ENCODE measurements around the gene LHX6. TPM values are rescaled to one million over a fixed set of nuclear protein-coding genes. Genes with fewer than 3 reads are reported as not detected.

The LHX6 gene
- total and polyA plus RNA-seq, 2 donors from 2014 or later, result 0.82 to 4.9 TPM

GRCh38 chr9:122261469-122261881, 32.7 kb upstream of the LHX6 start:
- no peak for TF ChIP-seq CTCF (IDR thresholded peaks at IDR 0.05; ENCODE audit: borderline replicate concordance, extremely low read depth, insufficient read depth)
- no peaks in the 10 kb centered on the region for H3K27me3 ChIP-seq (ENCODE audit: control insufficient read depth, insufficient read depth, low read length)
- no peak overlapping the region for H3K4me3 ChIP-seq (ENCODE audit: low read length in 3 of 3)
- intact Hi-C loops (cut with DNase I), result no loop called here
- DNase-seq, result peak in 4 of 5 donors; percentile 5 to 86 (median 36)
- H3K36me3 ChIP-seq (ENCODE audit: control insufficient read depth in 2 of 3, insufficient read depth in 3 of 3, low read length in 3 of 3), result peaks cover 2 to 16% (median 13%) of the 10 kb centered on the region in 3 donors
- FAIRE-seq, result no peak
- no peak overlapping the region for H3K27ac ChIP-seq (ENCODE audit: low read depth in 2 of 2, low read length in 2 of 2)
- no peak overlapping the region for H3K9ac ChIP-seq (ENCODE audit: low read length in 3 of 3)
- H3K4me1 ChIP-seq (ENCODE audit: control insufficient read depth in 2 of 3, insufficient read depth in 2 of 3, low read depth in 1 of 3, low read length in 3 of 3), result peaks cover 5 to 25% (median 13%) of the 10 kb centered on the region in 3 donors
- no peaks in the 10 kb centered on the region for H3K9me3 ChIP-seq (ENCODE audit: control insufficient read depth in 2 of 3, insufficient read depth in 1 of 3, low read length in 3 of 3)

GRCh38 chr9:122258886-122259415, 30.2 kb upstream of the LHX6 start:
- Histone ChIP-seq H3K36me3 (ENCODE audit: control insufficient read depth in 2 of 3, insufficient read depth in 3 of 3, low read length in 3 of 3) (peaks cover 2 to 21% (median 13%) of the 10 kb centered on the region in 3 donors), H3K27ac (ENCODE audit: low read depth in 2 of 2, low read length in 2 of 2) (no peak overlapping the region), H3K27me3 (ENCODE audit: control insufficient read depth, insufficient read depth, low read length) (no peaks in the 10 kb centered on the region), H3K9me3 (ENCODE audit: control insufficient read depth in 2 of 3, insufficient read depth in 1 of 3, low read length in 3 of 3) (no peaks in the 10 kb centered on the region), H3K4me3 (ENCODE audit: low read length in 3 of 3) (no peak overlapping the region), H3K4me1 (ENCODE audit: control insufficient read depth in 2 of 3, insufficient read depth in 2 of 3, low read depth in 1 of 3, low read length in 3 of 3) (peaks cover 5 to 14% (median 13%) of the 10 kb centered on the region in 3 donors), H3K9ac (ENCODE audit: low read length in 3 of 3) (no peak overlapping the region)
- DNase-seq, result no peak
- TF ChIP-seq CTCF (IDR thresholded peaks at IDR 0.05; ENCODE audit: borderline replicate concordance, extremely low read depth, insufficient read depth), result no peak
- intact Hi-C loops (cut with DNase I), result no loop called here
- no peak for FAIRE-seq

GRCh38 chr9:122256206-122256605, 27.4 kb upstream of the LHX6 start:
- H3K9me3 ChIP-seq (ENCODE audit: control insufficient read depth in 2 of 3, insufficient read depth in 1 of 3, low read length in 3 of 3), result no peaks in the 10 kb centered on the region
- DNase-seq (no peak), FAIRE-seq (no peak)
- H3K4me1 ChIP-seq (ENCODE audit: control insufficient read depth in 2 of 3, insufficient read depth in 2 of 3, low read depth in 1 of 3, low read length in 3 of 3), result no peaks in the 10 kb centered on the region
- intact Hi-C loops (cut with DNase I), result no loop called here
- H3K4me3 ChIP-seq (ENCODE audit: low read length in 3 of 3), result no peak overlapping the region
- no peak overlapping the region for H3K9ac ChIP-seq (ENCODE audit: low read length in 3 of 3)
- peaks cover 3 to 30% (median 23%) of the 10 kb centered on the region in 3 donors for H3K36me3 ChIP-seq (ENCODE audit: control insufficient read depth in 2 of 3, insufficient read depth in 3 of 3, low read length in 3 of 3)
- H3K27me3 ChIP-seq (ENCODE audit: control insufficient read depth, insufficient read depth, low read length), result no peaks in the 10 kb centered on the region
- TF ChIP-seq CTCF (IDR thresholded peaks at IDR 0.05; ENCODE audit: borderline replicate concordance, extremely low read depth, insufficient read depth), result no peak
- H3K27ac ChIP-seq (ENCODE audit: low read depth in 2 of 2, low read length in 2 of 2), result no peak overlapping the region

- DNase-seq, result no peak
- Histone ChIP-seq H3K9ac (ENCODE audit: low read length in 3 of 3) (no peak overlapping the region), H3K9me3 (ENCODE audit: control insufficient read depth in 2 of 3, insufficient read depth in 1 of 3, low read length in 3 of 3) (no peaks in the 10 kb centered on the region), H3K4me1 (ENCODE audit: control insufficient read depth in 2 of 3, insufficient read depth in 2 of 3, low read depth in 1 of 3, low read length in 3 of 3) (no peaks in the 10 kb centered on the region), H3K4me3 (ENCODE audit: low read length in 3 of 3) (no peak overlapping the region), H3K36me3 (ENCODE audit: control insufficient read depth in 2 of 3, insufficient read depth in 3 of 3, low read length in 3 of 3) (peaks cover 5 to 25% (median 22%) of the 10 kb centered on the region in 3 donors), H3K27me3 (ENCODE audit: control insufficient read depth, insufficient read depth, low read length) (no peaks in the 10 kb centered on the region), H3K27ac (ENCODE audit: low read depth in 2 of 2, low read length in 2 of 2) (no peak overlapping the region)
- no peak for TF ChIP-seq CTCF (IDR thresholded peaks at IDR 0.05; ENCODE audit: borderline replicate concordance, extremely low read depth, insufficient read depth)
- no peak for FAIRE-seq
- intact Hi-C loops (cut with DNase I), result no loop called here
These were observed 26.0 kb upstream of the LHX6 start for GRCh38 chr9:122254761-122255160.

Data from kidney (tissue), 14 donors.